ENCODE results near the gene SLC25A41.

DNA sequence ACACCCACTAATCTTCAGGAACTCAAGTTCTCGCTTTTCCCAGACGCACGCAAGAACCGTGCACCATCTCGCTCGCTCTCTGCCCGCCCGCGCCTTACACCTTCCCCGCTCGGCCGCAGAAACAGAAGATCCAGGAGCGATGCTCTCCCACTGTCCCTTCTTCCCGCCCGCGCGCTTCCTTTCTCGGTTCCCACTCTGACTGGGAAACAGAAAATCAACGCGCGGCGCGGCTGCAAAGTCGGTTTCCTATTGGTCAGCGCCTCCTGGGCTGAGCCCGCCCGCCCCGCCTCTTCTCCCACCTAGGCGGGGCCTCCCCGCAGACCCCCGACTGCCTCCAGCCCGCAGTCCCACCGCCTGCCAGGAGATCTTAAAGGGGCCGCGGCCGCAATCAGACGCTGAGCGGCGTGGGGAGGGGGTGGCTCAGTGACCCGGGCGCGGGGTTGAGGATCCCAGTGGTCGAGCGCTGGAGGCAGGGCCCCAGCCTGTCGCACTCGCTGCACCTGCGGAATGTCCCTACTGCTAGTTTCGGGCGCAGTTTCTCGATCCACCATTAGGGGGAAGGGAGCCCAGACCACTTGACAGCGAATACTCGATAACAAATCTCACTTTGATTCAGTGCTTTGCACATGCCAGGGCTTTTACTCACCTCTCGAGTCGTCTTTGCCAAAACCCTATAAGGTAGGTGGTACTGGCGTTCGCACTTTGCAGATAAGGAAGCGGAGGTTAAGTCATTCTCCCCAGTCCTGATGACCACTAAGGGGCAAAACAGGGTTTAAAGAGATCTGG lies 26.7 kb upstream of the SLC25A41 start:
- TF ChIP-seq, protein P1, sequence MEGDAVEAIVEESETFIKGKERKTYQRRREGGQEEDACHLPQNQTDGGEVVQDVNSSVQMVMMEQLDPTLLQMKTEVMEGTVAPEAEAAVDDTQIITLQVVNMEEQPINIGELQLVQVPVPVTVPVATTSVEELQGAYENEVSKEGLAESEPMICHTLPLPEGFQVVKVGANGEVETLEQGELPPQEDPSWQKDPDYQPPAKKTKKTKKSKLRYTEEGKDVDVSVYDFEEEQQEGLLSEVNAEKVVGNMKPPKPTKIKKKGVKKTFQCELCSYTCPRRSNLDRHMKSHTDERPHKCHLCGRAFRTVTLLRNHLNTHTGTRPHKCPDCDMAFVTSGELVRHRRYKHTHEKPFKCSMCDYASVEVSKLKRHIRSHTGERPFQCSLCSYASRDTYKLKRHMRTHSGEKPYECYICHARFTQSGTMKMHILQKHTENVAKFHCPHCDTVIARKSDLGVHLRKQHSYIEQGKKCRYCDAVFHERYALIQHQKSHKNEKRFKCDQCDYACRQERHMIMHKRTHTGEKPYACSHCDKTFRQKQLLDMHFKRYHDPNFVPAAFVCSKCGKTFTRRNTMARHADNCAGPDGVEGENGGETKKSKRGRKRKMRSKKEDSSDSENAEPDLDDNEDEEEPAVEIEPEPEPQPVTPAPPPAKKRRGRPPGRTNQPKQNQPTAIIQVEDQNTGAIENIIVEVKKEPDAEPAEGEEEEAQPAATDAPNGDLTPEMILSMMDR (IDR thresholded peaks at IDR 0.05; ENCODE audit: insufficient read depth, low read length, poor library complexity, severe bottlenecking) = peak; percentile 9
- TF ChIP-seq EZH2phosphoT487 (conservative IDR thresholded peaks at IDR 0.05; ENCODE audit: low read length) = no peak

All from SU-DHL-6 (cell line).